ENCODE results near the gene NRP1.
A peak's percentile ranks its signal among the peaks of the same experiment; 100 is the strongest.
"Not testable (repeated sequence)": the region's sequence is repeated elsewhere in the genome, so short reads cannot be mapped to it uniquely, and the experiment has no call there.

NRP1 gene

GRCh38 chr10:33141251-33141650, 193.2 kb downstream of the NRP1 start:
- no peak for DNase-seq

- DNase-seq = peak; percentile 71
Observed at GRCh38 chr10:33139181-33139646, 195.3 kb downstream of the NRP1 start.

- DNase-seq = not testable (repeated sequence)
Observed at GRCh38 chr10:33138686-33139085, 195.8 kb downstream of the NRP1 start.

GRCh38 chr10:33137356-33138005, 197.0 kb downstream of the NRP1 start:
- DNase-seq = no peak

GRCh38 chr10:33136781-33137180, 197.7 kb downstream of the NRP1 start:
- DNase-seq = no peak

- peak; percentile 34 for DNase-seq
Observed at GRCh38 chr10:33136271-33136670, 198.2 kb downstream of the NRP1 start.

- peak; percentile 79 for DNase-seq
Observed at GRCh38 chr10:33134011-33134751, 200.3 kb downstream of the NRP1 start.

GRCh38 chr10:33133557-33133956, 200.9 kb downstream of the NRP1 start:
- DNase-seq = no peak

GRCh38 chr10:33132626-33133025, 201.8 kb downstream of the NRP1 start:
- peak; percentile 48 for DNase-seq

- DNase-seq = no peak
Observed at GRCh38 chr10:33129996-33130386, 204.5 kb downstream of the NRP1 start.

GRCh38 chr10:33129141-33129995, 205.1 kb downstream of the NRP1 start:
- DNase-seq = no peak

- no peak for DNase-seq
Observed at GRCh38 chr10:33127622-33128021, 206.8 kb downstream of the NRP1 start.
